Stimulated activated CD4-positive, alpha-beta T cell treated with anti-CD3 and anti-CD28 coated beads, Interleukin-4, amount 100 ng/mL, for 48 hours (primary cell): ENCODE data around the gene MPND.

ENCODE experiments used
- DNase-seq, 2 donors: peaks; one replicate each; pipeline ENCODE4 v3.0.0-alpha.2; 2020; ENCODE audit warnings: low read depth in 2 of 2

MPND gene

DNA sequence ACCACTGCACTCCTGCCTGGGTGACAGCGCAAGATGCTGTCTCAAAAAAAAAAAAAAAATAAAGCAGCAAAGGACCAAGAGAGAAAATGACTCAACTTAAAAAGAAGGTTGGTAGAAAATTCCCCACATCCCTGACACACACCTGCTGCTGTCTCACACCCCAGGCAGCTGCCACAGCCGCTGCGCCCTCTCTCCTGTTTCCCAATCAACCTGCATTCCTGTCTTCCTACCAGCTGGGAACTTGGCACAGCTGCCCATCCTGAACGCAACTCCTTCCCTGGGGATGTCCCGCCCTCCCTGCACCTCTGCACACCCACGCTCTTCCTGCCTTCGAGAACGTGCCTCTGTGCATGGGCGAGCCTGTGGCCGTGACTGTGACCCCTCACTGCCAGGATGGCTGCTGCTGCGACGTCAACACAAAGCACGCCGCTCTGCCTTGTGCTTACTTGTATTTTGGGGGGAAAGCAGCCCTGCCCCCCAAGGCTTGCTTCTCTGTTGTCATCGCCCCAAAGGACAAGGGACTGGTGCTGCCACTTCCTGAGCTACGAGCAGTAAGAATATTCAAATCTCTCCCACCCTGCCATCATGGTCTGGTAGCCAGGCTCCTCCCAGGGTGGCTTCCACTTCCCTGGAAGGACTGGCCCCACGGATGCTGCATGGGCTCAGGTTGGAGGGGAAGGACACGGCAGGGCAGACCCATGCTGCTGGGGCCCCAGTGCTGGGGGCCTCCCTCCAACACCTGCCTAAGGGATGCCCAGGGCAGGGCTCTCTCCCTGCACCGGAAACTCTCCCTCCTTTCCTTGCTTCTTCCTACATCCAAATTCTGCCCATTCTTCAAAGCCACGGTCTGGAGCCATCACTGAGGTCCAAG is 36.3 kb downstream of the MPND start:
- DNase-seq = peak in 1 of 2 donors; percentile 23

DNA sequence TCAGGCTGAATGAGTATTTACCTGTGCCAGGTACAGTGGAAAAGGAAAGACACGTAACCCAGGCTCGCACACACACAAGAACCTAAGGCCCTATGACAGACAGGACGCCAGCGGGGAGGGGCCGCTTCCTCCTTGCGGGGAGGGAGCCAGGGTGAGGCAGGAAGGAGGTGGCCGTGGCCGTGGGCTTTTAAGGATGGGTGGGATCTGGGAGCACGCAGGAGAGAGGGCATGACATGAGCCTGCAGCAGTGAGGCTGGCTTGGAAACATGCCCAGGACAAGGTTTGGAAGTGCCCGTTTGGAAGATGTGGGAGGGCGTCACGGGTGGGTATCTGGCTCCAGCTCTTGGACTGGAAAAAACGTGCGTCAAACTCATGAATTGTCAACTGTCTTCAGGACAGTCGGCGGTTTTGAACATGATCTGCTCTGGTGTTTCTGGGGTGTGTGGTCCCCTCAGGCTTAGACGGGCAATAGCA is 36.9 kb downstream of the MPND start:
- DNase-seq = peak in 1 of 2 donors; percentile 22

DNA sequence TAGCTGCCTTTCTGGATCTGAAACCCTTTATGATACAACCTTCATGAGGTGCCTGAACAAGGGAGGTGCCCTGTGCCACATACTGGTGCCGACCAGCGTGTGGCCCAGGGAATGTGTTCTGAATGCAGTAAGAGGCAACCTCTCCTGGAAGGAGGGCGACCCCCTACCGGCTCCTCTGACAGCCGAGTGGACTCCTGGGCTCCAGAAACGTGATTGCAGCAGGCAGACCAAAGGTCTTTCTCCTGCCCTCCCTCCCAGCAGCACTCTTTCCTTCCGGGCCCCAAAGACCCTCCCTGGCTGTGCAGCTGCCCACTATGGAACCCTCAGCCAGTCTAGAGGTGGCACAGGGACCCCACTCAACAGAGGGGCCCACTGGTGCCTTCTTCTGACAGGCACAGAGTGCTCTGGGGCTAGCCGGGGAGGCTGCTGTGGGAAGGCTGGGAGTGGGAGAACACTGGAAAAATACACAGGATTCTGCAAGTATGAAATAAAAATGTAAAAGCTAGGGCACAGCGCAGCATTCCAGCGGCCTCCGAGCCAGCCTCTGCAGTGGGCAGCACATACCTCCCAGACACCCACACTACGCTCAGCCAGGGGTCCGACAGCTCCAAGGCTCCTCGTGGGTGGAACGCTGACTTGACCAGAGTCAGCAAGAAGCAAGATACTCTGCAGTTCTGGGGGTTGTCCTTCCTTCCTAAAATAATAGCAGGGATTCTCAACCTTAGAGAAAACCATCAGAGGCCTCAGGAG is 42.1 kb downstream of the MPND start:
- no peak for DNase-seq

DNA sequence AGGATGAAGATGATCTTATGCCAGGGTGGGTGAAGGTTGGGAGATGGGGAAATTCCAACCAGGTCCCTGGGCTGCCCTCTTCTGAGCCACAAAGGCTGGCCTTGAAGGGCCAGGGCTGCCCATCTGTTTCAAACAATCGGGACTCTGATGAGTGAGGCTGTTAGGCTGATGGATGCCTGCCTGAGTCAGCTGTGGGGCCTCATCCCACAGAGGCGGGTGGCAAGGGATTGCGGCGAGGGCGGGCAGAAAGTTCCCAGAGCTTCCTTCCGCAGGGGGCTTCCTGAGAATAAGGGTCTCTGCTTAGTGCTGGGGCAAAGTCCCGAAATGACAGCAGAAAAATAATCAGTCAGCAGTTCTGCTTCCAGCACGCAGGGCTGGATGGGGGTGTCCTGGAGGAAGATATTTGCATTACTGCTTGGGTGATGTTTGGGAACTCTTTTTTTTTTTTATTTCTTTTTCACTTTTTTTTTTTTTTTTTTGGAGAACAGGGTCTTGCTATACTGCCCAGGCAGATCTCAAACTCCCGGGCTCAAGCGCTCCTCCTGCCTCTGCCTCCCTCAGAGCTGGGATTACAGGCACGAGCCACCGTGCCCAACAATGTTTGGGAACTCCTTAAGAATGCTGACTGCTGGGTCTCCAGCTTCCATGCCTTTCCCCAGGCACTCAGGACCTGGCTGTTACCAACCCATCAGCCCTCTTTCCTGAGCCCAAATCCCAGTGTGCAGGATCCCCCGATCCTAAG is 42.9 kb downstream of the MPND start:
- DNase-seq = no peak

DNA sequence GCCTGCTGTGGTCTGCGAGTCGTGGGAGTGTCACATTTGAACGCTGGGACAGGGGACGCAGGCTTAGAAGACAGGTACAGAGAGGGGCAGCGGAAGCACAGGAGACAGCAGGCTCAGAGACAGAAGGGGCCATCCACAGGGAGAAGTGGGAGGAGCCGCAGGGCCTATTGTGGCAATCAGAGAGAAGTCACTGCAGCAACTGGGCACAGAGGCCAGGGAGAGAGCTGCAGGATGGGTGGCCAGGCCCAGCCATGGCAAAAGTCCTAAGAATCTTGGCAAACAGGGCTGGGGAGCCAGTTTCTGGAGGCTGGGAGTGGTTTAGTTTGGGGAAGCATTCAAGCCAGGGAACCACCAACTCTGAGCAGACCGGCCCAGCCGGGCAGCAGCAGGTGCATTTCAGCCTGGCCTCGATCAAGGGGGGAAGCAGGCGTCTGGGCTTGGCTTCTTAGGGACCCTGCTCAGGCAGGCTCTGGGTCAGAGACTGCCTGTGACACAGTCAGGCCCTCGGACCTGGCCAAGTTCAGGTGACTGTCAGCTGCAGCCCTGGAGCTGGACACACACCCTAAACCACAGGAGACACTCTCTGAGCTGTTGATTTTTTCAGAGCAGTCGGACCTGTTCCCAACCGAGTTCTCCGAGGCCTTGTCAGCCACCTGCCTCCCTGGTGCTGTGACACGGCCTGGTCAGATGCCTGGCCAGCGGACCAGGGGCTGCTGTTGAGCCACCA is 45.1 kb downstream of the MPND start:
- no peak for DNase-seq

DNA sequence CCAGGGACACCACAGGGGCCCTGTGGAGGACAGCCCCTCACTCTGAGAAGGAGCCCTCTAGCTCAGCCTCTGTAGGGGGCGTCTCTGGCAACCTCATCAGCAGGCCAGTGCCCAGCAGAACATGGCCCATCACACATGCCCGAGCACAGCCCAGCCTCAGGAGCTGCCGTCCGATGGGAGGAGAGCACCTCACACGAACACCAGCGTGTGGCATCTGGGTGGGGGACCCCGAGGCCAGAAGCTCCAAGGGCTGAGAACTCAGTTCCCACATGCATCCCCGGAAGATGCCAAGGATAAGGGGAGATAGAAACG is 45.7 kb downstream of the MPND start:
- no peak for DNase-seq

DNA sequence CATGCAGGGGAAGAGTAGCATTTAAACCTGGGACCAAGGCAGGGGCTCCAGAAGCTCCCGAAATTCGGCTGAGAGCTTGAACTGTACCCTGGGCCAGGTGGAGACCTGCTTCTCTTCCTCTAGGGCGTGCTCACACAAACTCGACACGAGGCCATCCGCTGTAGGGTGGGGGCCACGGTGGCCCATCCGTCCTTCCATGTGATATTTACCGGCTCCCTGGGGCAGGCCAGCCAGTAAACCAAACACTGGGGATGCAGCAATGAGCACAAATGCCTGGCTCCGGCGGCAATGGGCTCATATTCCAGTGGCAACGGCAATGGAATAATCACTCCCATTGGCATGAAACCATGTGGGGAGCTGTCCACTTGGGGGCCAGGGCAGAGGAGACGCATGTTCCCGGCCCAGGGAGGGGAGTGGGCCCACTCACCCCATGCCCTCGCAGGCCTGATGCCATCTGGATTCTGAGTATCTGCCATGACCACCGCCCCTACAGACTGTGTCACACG is 46.2 kb downstream of the MPND start:
- no peak for DNase-seq

DNA sequence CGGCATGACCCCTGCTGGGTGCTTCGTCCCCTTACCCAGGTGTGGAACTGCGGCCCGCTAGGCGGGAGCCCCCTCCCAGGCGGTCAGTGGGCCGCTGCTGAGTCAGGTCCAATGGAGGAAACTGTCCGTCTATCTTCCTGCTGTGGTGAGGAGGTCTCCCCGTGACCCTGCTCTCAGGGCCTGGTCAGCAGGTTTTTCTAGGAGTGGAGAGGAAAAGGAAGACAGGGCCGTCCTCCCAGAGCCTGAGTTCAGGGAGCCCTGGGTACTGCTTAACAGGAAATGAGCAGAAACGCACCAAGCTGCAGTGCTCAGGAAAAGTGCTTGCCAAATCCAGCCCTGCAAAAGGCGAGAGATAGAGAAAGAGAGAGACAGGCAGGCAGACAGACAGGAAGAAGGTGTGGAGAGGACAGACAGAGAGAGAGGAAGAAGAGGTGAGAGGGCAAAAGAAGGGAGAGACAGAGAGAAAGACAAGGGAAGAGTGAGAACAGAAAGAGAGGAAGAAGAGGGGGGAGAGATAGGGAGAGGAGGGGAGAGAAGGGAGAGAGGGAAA is 46.7 kb downstream of the MPND start:
- DNase-seq = no peak

DNA sequence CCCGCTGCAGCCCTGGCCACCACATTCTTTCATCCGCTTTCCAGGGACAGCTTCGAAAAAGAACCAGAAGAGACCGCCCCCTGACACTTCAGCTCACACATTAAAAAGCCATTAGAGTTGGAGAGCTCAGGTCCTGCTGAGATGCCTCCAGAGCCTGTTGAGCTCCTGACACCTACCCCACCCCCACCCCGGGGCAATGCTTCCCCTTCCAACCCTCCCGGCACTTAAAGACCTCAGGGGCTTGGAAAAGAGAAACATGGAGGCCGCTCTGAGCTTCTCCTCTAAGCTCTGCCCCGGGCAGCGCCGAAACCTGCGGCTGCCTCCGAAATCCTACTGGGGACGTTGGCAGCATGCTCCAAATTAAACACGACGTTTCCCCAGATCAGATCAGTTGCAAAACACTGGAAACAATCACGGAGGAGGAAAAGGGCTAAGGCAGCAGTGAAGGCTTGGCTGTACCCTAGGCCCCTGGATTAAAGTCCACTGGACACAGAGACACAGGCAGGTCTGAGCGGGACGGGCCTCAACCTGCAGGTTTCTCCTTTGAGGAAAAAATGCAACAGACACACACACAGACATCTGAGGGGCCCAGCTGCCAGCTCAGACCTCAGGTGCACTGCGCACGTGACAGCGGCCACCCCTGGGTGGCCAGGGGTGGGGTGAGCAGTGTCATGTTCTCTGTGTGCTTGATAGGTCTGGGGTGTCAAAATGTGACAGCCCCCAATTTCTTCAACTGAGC is 47.4 kb downstream of the MPND start:
- DNase-seq = no peak

DNA sequence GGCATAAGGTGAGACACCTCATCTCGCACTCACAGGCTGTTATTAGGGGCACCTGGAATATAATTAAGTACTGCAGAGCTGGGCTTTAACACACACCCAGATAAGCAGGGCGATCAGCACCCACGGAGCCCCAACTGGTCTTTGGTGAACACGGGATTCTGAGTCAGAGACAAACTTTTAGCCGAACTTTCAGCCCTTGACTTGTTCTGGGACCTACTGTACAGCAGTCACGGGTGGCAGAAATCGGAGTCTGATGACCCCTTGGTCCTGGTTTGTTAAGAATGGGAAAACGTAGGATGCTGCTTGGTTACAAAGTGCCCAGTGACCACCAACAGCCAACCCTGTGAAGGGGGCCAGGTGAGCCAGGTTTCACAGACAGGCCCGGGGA is 47.9 kb downstream of the MPND start:
- no peak for DNase-seq

DNA sequence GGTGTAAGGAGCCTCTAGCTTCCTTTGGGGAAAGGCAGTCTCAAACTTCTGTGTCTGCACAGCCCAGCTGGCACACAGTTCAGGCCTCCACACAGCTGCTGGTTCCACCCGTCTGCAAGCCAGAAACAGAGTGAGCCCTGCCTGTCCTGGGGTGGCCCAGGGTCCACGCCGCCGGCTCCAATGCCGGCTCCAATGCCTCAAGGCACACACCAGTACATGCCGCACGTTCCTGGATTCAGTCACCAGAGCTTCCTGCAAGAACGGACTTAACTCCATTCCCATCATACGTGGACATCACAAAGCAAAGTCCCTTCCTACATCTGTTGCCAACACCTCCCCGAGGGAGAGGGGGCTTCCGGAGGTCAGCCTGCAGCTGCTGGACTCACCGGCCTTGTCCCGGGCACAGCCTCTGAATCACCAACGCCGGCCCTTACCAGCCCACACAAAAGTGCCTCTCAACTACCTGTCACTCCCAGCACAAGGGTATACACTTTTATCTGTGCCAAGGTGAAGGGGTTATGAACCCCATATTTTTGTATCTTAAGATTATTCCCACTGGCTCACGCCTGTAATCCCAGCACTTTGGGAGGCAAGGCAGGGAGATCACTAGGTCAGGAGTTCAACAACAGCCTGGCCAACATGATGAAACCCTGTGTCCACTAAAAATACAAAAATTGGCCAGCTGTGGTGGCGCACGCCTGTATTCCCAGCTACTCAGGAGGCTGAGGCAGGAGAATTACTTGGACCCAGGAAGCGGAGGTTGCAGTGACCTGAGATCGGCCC is 48.5 kb downstream of the MPND start:
- no peak for DNase-seq

DNA sequence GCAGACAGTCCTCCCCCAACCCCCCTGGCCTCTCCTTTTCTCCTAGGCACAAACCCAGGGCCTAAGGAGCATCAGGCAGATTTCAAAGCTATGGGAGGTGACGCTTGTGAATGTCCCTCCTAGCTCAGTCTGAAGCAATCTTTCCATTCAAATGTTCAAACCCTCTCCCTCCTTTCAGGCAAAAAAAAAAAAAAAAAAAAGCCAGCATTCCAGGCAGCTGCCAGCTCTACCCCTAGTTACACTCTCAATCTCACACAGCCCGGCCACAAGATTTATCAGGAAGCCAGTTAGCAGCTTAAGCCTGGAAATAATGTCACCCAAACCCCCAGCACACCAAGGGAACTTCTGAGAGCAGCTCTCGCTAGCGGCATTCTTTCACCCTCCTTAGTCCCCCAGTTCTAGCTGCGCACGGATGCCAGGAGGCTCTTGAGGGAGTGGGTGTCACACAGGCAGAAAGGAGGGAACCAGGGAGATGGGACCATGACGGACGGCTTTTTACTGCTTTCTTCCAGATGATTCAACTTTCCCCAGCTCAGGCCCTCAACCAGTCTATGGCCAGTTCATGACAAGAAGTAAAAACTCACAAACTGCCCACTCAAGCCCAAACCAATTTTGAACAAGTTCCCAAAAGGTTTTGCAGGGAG is 50.7 kb downstream of the MPND start:
- DNase-seq = no peak

DNA sequence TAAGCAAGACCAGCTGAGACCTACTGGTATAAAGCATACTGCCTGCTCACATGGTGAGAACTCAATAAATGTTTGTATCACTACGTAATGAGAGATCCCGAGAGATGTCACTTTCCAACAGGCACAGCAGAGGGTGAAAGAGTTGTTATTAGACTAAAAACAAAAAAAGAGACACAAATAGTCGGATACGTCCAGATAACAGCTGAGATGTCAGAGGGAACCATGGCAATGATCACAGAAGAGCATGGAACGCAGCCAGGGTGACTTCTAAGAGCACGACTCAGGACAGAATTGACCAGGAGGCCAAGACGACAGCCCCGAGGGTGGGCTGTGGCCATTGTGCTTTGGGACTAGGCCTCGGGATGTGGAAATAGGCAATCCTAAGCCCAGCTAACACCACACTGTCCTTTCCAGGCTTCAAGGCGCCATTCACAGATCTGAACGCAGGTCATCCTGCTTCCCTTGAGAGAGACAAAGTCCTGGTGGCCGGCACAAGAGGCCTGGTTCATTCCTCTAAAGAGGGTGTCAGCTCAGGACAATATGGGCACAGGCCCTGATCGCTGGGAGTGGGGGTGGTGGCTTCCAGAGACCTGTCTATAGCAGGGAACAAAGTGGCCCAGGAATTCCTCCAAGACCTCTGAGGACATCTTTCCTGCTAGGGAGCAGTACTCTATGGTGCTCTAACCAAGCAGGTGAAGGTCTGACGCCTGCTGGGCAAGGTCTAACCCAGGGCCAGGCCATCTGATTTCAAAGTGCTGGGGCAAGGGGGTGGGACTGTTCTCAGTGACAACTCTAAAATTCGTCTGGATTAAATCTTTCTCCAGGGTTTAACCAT is 53.8 kb downstream of the MPND start:
- DNase-seq = no peak

DNA sequence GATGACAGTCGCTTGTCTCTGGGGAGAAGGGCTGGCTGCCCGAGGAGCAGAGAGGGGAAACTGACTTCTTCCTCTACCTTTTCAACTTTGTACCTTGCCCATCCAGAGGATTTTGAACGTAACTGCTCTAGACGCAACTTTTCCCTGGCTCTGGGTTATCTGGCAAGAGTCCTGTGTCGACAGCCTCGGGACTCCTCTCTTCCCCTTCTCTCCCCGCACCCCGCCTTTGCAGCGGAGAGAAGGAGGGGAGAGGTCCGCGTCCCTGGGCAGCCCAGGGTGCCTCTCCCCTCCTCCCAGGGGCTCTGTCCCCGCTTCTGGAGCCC is 56.4 kb downstream of the MPND start:
- no peak for DNase-seq

DNA sequence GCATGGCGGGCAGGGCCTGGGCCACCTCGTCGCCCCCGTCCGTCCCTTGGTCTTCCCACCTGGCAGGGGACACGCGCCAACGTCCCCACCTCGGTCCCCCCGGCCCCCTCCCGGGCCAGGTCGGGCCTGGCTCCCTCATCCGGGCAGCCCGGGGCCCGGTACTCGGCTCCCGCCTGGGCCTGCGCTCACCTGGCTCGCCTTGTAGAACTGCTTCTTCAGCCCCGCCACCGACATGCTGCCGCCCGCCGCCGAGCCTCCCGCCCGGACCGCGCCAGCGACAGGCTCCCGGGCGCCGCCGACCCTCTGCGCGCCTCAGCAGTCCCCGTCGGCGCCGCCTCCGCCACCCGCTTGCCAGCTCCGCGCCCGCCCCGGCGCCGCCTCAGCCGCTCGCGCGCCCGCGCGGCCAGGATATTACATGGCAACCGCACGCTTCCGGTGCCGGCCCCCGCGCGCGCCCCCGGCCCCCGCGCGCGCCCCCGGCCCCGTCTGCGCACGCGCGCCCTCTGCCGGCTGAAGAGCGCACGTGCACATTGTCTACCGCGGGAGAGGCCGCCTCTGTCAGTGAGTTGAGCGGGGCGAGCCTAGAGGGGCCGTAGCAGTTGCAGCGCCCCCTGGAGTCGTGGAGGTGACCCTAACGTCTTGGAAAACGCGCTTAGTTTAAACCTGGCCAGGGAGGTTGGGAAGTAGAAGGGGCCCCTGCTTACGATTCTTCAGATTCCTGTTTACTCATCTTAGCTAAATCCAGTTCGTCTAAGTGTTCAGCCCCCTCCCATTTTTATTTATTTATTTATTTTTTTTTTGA is 57.0 kb downstream of the MPND start, which contains the start of gene SH3GL1:
SH3GL1 (minus strand) TSS at position 413 of the 802 bp plus-strand sequence; CDS start at position 234, 179 bp downstream.
- peak; percentile 84 to 91 for DNase-seq

DNA sequence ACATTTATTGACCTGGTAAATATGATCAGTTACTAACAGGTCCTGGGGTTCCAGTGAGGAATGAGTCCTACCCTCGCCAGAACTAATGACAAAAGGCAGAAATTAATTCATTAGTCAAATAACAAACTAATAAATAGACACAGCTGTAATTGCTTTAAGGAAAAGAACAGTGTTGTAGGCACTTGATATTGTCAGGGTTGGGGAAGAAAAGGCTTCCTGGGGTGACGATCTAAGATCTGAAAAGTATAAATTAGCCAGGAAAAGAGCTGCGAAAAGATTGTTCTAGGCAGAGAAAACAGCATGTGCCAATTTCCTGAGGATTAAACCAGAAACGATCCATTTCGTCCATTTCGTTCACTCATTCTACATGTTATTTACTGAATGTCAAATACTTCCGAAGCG is 58.4 kb downstream of the MPND start:
- no peak for DNase-seq

DNA sequence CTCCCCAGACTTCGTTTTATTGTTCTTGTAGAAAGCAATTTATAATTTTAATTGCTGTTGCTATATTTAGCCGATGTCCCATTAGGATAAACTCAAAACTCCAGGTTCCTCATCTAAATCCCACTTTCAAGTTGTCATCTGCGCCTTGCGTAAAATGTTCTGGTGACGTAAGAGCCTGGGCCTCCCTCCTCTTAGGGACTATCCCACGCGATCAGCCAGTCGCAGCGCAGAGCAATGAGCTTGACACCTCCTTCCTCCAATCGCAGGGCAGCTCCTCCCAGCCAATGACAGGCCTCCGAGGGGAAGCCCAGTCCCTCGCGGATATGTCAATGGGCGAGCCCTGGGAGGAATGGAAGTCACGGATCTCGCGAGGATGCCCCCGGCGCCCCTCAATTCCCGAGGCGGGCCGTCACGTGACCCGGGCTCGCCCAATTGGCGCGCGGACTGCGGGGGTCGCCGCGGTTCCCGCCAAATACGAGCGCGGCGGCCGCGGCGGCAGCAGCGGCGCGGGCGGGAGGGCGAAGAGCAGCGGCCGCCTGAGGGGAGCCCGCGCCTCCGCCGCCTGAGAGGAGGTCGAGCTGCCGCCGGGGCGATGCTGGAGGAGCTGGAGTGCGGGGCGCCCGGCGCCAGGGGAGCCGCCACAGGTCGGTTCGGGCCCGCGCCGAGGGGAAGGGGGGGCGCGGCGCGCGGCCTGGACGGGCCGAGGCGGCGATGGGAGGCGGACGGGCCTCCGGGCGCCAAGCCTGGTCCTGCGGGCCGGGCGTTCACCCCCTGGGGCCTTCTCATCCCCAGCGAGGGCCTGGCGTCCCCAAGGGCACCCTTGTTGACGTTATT is 59.0 kb downstream of the MPND start, which contains the start of gene CHAF1A:
CHAF1A (plus strand) TSS at position 470 of the 834 bp plus-strand sequence; CDS start at position 593, 123 bp downstream.
- DNase-seq = peak; percentile 98 to 99
